Stimulated activated CD8-positive, alpha-beta memory T cell treated with anti-CD3 and anti-CD28 coated beads, Interleukin-2, amount 100 ng/mL, for 1 hour (primary cell): ENCODE results near the gene TMEM59.
"Not testable (repeated sequence)": the region's sequence is repeated elsewhere in the genome, so short reads cannot be mapped to it uniquely, and the experiment has no call there.

Source experiments
- DNase-seq, 2 donors: peaks; one replicate each; pipeline ENCODE4 v3.0.0-alpha.2; 2020; ENCODE audit warnings: low read depth in 2 of 2

Gene TMEM59

DNA sequence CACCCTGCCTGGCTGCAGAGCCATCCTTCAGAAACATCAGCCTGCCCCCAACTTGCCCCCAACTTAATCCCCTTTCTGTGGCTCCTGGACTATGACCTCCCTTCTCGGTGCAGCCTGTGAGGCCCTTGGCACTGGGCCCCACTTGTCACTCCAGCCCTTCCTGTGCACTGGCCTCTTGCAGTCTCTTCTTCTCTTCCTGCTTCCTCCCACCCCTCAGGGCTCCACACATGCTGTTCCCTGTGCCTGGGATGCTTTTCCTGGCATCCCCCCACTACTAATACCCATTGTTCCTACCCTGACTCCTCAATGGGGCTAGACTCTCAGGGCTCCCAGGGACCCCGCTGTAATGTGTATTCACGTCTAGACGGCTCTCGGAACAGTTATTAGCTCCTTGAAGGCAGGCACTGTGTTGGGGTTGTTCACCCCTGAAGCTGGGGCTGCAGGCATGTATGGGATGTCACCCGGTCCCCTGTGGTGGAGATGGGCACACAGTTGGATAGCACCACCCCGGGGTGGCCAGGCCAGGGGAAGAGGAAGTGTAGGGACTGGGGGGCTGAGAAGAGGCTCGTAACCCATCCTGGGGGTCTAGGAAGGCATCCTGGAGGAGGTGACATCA, 39.5 kb downstream of the TMEM59 start:
- DNase-seq, result no peak

DNA sequence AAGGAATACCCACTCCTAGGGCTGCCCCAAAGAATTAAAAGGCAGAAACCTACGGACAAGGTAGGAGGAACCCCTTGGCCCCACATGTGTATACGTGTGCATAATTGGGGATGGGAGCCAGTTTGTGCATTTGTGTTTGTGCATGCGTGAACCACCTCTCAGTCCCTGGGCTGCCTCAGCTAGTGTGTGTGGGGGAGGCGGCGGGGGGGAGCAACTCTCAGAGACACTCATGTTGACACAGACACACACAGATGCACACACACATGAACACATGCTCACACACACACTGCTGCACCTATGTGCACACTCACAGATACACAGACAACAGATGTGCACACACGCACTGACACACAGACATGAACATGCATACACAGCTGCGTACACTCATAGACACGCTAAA, 40.1 kb downstream of the TMEM59 start:
- no peak for DNase-seq

DNA sequence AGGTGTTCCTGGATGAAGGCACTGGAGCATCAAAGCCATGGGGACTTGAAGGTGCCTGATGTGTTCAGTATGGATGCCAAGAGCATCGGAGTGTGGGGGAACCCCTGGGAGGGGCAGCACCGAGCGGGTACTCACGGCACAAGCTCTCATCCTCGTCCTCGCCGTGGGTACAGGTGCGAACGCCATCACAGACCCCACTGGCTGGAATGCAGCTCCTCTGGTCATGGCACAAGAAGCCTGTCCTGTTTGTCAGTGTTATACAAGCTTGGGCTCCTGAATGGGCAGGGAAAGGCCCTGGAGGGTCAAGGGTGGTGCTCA, 41.0 kb downstream of the TMEM59 start:
- no peak for DNase-seq

DNA sequence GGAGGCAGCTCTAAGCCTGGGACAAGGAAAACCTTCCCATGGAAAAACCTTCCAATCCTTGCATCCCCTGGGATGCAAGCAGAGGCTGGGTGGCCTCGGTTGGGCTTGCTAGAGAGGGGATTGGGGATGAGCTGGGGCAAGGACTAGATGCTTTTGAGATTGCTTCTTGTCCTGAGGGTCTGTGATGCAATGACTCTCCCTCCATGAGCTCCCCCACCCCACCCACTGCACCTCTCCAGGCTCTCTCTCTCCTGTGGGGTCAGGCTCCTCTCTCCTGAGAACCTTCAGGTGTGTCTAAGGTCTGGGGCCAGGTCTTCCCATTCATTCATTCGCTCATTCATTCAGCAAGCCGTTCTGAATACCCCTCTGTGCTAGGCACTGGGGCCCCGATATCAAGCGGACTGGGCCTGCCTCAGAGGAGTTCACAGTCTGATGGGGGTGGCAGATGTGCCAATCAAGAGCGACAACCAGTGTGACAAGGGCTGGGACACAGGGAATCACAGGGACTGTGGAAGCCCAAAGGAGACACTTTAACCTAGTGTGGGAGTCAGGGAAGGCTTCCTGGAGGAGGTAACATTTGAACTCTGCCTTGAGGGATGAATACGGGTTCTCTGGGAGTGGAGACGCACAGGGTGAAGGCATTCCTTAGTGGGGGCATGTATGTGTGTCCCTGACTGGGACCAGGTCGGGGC, 41.5 kb downstream of the TMEM59 start:
- no peak for DNase-seq

DNA sequence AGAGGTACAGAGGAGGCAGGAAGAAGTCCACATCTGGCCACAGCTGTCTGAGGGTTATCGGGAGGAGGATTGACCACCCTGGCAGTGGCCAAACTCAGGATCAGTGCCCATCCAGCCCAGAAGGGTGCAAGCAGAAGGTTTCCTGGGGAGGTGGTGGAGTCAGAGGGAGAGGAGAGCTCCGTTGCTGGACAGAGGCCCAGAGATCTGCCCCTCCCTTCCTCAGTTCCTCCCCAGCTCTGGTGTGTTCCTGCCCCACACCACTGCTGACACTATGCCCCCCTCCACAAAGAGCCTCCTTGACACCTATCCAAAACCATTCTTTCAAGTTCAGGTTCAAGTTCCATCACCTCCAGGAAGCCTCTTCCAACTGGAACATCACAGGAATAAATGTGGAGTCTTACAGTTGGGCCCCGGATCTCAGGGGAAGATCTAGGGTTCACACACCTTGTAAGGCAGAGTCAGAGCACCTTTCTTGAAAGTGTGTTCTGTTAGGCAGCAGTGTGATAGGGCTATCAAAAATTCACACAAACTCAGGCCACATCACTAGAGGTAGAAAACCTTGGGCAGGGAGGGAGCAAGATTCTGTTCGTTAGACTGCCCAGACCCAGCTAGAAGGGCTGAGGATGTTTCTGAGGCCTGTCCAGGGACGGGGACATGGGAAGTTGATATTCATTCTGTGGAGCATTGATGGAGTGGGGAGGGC, 42.4 kb downstream of the TMEM59 start:
- DNase-seq, result no peak

DNA sequence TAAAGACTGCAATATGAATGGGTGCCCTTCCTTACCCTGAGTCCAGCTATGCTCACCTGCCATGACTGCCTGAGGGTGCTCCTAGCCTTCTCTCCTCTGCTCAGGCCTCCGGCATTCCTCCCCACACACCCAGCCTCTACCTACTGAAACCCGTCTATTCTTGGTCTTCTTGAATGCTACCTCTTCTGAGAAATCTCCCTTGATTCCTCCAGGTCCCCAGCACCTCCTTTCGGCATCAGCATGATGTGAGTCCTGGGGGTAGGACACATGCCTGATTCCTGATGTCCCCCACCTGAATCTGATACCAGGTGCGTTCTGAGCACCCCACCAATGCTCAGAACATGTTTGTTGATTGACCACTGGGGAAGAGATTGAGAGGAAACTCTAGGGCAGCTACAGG, 43.6 kb downstream of the TMEM59 start:
- no peak for DNase-seq

DNA sequence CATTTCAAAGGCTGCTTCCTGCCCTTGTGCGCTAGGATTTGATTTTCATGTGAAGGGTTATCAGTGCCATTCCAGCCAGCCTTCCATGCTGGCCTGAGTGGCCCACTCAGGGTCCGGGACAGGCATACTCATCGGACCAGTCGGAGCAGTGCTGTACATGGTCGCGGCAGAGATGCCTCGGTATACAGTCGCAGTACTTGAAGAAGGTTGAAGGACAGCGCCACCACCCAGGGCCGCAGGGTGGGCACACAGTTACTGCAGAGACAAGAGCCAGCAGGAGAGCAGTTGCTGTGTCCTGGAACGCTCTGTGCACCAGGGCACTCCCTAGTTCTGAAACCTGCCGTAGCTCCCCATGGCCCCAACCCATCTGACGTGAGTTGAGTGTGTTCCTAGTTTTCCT, 44.1 kb downstream of the TMEM59 start:
- no peak for DNase-seq

DNA sequence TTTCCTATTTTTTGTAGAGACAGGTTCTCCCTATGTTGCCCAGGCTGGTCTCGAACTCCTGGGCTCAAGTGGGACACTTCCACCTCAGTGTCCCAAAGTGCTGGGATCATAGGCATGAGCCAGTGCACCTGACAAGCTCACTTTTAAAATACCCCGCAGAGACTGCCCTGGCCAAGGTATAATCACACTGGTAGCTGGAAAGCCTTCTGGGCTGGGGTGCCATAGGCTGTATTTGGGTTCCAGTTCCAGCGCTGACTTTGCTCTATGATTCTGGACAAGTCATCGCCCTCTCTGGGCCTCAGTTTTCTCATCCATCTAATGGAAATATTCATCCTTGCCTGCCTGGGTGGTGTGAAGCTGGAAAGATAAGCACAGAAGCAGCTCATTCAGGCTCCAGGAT, 45.4 kb downstream of the TMEM59 start:
- DNase-seq, result no peak

DNA sequence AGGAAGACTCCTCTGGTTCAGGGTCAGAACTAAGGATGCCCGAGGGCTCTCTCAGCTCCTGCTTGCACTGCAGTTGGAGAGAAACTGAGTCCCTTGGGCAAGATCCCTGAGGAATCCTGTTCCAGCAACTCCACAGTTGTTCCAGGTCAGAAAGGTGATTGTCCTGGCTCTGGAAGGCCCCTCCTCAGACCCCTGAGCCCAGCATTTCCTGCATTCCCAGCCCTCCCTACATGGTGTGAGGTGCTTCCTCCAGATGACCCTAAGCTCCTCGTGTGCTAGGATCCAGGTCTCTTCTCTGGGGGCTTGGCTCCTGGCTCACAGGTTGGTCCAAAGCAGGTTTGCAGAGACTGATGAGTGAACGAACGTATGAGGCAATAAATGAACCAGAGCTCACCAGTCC, 46.5 kb downstream of the TMEM59 start:
- DNase-seq, result no peak

DNA sequence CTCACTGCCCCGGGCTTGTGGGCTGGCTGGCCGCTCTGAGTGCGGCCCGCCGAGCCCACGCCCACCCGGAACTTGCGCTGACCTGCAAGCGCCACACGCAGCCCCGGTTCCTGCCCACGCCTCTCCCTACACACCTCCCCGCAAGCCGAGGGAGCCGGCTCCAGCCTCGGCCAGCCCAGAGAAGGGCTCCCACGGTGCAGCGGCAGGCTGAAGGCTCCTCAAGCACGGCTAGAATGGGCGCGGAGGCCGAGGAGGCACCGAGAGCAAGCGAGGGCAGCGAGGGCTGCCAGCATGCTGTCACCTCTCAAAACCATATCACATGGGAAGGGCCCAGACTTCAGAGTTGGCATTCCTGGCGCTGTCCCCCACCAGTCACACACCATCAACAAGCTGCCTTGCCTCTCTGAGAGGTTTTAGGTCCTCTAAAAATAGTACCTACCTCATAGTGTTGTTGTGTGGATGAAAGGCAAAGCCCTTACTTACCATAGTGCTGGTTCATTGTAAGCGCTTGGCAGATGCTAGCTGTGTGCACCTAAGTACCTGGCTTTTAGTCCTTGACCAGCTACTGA, 48.4 kb downstream of the TMEM59 start:
- no peak for DNase-seq

DNA sequence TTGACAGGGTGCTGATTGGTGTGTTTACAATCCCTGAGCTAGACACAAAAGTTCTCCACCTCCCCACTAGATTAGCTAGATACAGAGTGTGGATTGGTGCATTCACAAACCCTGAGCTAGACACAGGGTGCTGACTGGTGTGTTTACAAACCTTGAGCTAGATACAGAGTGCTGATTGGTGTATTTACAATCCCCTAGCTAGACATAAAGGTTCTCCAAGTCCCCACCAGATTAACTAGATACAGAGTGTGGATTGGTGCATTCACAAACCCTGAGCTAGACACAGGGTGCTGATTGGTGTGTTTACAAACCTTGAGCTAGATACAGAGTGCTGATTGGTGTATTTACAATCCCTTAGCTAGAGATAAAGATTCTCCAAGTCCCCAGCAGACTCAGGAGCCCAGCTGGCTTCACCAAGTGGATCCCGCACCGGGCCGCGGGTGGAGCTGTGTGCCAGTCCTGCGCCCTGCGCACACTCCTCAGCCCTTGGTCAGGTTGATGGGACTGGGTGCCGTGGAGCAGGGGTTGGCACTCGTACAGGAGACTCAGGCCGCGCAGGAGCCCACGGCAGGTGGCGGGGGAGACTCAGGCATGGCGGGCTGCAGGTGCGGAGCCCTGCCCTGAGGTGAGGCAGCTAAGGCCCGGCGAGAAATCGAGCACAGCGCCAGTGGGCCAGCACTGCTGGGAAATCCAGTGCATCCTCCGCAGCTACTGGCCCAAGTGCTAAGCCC, 49.1 kb downstream of the TMEM59 start:
- DNase-seq, result not testable (repeated sequence)

DNA sequence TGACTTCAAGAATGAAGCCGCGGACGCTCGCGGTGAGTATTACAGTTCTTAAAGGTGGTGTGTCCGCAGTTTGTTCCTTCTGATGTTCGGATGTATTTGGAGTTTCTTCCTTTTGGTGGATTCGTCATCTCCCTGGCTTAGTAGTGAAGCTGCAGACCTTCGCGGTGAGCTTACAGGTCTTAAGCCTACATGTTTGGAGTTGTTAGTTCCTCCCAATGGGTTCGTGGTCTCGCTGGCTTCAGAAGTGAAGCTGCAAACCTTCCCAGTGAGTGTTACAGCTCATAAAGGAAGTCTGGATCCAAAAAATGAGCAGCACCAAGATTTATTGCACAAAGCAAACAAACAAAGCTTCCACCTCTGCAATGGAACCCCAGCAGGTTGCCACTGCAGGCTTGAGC, 49.8 kb downstream of the TMEM59 start:
- DNase-seq, result no peak

DNA sequence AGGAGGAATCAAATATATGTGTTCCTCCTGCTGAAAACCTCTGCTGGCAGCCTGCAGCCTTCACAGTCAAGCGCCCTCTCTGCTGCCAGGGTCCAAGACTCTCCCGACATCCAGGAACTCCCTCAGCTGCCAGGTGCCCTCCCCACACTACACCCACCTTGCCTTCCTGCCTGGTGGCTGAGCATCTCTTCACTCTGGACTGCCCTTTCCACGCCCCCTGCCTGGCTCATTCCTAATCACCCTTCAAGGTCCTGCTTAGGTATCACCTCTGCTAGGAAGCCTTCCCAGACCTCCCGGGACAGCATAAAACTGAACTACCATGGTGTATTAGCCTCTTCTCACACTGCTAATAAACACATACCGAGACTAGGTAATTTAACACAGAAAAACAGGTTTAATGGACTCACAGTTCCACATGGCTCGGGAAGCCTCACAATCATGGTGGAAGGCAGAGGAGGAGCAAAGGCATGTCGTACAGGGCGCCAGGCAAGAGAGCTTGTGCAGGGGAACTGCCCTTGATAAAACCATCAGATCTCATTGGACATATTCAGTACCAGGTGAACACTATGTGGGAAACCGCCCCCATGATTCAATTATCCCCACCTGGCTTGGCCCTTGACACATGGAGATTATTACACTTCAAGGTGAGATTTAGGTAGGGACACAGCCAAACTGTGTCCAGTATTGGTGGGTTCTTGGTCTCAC, 50.3 kb downstream of the TMEM59 start:
- DNase-seq, result no peak

DNA sequence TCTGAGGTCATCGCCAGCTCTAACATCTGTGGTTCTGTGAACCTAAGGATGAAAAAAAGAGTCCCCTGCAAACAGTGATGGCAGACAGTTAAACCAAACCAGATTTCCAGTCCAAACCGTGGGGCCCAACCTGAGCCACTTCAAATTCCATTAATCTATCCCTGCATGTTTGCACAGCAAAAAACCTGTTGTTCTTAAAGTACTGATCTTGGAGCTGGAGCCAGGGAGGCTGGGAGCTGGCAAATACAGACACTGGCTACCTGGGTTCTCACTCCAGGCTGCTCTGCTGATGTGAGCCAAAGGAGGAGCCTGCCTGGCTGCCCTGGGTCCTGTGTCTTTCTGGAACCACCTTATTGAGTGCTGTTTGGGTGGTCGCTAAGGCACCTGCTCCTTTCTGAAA, 51.4 kb downstream of the TMEM59 start:
- no peak for DNase-seq

DNA sequence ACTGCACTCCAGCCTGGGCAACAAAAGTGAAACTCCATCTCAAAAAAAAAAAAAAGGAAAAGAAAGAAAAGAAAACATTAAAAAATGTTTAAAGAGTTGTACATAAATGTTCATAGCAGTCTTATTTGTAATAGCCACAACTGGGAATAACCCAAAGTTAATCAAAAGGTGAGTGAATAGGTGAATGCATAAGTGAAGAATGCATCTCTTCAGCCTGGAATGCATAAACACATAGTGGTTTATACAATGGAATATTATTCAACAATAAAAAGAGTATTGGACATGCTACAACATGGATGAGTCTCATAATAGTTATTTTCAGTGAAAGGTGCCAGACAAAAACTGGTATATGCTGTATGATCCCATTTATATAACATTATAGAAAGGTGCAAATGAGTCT, 53.1 kb downstream of the TMEM59 start:
- no peak for DNase-seq

DNA sequence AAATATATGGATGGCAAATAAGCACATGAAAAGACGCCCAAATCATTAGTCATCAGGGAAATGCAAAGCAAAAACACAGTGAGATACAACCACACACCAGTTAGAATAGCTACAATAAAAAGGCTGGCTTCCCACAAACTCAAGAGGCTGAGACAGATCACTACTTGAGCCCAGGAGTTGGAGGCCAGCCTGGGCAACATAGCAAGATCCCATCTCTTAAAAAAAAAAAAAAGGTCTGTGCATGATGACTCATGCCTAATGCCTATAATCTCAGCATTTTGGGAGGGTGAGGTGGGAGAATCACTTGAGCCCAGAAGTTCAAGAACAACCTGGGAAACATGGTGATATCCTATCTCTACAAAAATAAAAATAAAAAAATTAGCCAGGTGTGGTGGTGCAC, 54.8 kb downstream of the TMEM59 start:
- DNase-seq, result no peak

DNA sequence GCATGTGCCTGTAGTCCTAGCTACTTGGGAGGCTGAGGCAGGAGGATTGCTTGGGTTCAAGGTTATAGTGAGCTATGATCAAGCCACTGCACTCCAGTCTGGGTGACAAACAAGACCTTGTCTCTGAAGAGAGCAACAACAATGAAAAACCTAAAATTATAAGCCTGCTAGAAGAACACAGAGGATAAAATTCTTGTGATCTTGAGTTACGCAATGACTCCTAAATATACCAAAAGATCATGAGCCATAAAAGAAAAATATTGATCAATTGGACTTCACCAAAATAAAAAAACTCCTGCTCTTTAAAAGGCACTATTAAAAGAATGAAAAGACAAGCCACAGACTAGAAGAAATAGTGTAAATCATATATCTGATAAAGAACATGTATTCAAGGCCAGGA, 57.3 kb downstream of the TMEM59 start:
- DNase-seq, result no peak

DNA sequence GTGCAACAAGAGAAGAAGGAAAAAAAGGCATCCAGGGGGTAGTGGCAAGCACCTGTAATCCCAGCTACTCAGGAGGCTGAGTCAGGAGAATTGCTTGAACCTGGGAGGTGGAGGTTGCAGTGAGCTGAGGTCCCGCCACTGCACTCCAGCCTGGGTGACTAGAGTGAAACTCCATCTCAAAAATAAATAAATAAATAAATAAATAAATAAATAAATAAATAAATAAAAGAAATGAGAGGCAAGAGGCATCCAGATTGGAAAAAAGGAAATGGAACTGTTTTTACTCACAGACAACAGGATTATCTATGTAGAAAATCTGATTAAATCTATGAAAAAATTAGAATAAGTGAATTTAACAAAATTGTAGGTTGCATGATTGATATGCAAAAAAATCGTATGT, 58.5 kb downstream of the TMEM59 start:
- DNase-seq, result not testable (repeated sequence)

DNA sequence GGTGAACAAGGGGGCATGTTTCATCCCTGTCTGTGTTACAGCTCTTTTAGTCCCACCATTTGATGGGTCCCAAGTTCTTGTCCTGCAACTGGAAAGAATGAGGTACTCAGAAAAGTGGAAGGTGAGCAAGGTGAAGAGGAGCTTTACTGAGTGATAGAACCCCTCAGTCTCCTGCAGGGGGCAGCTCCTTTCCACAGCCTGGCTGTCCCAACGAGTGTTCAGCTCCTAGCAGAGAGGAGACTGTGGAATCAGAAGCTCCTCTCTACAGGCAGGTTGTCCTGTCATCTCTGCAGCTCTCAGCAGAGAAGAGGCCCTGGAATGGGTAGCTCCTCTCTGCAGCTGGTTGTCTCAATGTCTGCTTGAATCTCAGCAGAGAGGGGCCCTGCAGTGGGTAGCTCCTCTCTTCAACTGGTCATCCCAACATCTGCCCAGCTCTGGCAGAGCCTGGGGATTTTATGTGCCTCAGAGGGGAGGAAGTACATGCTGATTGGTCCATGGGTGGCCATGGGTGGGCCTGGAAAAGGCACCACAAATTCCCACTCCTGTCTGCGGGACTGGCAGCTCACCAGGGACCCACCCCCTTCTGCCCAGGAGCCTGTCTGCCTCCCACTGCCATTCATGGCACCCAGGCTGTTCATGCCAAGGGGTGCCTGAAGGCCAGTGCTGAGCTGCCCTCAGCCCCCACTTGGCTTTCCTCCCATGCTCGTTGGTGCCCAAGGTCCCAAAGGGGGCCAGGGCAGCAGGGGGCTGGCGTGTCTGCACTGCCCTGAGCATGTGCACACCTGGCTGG, 60.7 kb downstream of the TMEM59 start:
- no peak for DNase-seq

DNA sequence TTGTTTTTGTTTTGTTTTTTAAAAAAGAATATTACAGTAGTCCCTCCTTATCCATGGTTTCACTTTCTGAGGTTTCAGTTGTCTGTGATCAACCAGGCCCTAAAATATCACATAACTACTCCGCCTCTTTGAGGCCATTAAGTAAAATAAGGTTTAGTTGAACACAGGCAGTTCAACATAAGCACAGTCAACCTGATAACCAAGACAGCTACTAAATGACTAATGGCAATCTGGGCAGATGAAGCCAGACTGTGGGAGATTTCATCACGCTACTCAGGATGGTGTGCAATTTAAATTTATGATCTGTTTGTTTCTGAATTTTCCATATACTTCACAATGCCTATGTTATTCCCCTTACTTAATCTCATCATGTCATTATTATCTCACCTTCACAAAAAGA, 65.1 kb downstream of the TMEM59 start:
- DNase-seq, result no peak

DNA sequence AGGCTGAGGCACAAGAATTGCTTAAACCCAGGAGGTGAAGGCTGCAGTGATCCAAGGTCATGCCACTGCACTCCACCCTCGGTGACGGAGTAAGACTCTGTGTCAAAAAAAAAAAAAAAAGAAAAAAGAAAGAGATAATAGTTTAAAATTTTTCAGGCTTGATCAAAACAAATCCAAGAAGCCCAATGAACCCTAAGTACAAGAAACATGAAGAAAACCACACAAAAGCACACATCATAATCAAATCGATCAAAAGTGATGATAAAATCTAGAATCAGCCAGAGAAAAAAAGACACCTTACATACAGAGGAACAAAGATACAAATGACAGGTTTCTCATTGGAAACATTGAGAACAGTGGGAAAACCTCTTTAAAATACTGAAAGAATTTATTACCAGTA, 66.5 kb downstream of the TMEM59 start:
- DNase-seq, result no peak
